ENCODE measurements around the gene MTFP1.

The MTFP1 gene, protein sequence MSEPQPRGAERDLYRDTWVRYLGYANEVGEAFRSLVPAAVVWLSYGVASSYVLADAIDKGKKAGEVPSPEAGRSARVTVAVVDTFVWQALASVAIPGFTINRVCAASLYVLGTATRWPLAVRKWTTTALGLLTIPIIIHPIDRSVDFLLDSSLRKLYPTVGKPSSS

GRCh38 chr22:30425616-30426387 lies at the start of gene MTFP1:
MTFP1 (plus strand) TSS chr22:30425768; CDS start chr22:30425880, 112 bp downstream.
- H3K27ac ChIP-seq = peak within 1 kb of the TSS; percentile 98
- TF ChIP-seq ZFX (IDR thresholded peaks at IDR 0.05; ENCODE audit: borderline replicate concordance) = no peak
- TF ChIP-seq, protein P1, sequence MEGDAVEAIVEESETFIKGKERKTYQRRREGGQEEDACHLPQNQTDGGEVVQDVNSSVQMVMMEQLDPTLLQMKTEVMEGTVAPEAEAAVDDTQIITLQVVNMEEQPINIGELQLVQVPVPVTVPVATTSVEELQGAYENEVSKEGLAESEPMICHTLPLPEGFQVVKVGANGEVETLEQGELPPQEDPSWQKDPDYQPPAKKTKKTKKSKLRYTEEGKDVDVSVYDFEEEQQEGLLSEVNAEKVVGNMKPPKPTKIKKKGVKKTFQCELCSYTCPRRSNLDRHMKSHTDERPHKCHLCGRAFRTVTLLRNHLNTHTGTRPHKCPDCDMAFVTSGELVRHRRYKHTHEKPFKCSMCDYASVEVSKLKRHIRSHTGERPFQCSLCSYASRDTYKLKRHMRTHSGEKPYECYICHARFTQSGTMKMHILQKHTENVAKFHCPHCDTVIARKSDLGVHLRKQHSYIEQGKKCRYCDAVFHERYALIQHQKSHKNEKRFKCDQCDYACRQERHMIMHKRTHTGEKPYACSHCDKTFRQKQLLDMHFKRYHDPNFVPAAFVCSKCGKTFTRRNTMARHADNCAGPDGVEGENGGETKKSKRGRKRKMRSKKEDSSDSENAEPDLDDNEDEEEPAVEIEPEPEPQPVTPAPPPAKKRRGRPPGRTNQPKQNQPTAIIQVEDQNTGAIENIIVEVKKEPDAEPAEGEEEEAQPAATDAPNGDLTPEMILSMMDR (IDR thresholded peaks at IDR 0.05) = no peak

- H3K27ac ChIP-seq = no peak overlapping the region
- TF ChIP-seq, protein P1 (IDR thresholded peaks at IDR 0.05) = no peak
- no peak for TF ChIP-seq ZFX (IDR thresholded peaks at IDR 0.05; ENCODE audit: borderline replicate concordance)
These were observed 45.6 kb upstream of the MTFP1 start for GRCh38 chr22:30380011-30380410.

- no peak overlapping the region for H3K27ac ChIP-seq
- TF ChIP-seq ZFX (IDR thresholded peaks at IDR 0.05; ENCODE audit: borderline replicate concordance) = no peak
- TF ChIP-seq, protein P1 (IDR thresholded peaks at IDR 0.05) = no peak
These were observed 44.3 kb upstream of the MTFP1 start for GRCh38 chr22:30381264-30381663.

DNA sequence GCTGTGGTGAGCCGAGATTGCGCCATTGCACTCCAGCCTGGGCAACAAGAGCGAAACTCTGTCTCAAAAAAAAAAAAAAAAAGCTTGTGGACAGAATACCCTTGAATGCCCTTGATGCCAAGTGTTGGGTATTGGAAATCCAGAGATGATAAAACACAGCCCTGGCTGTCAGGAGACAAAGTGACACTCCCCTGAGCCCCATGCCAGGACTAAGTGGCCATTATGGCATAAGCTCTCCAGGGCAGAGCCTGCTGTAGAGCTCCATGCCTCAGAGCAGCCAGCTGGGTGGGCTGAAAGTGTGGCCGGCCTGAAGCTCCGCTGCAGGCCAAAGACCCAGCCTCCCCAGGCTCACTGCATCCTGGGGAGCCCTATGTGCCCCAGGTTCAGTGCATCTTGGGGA lies 43.2 kb upstream of the MTFP1 start:
- TF ChIP-seq ZFX (IDR thresholded peaks at IDR 0.05; ENCODE audit: borderline replicate concordance) = no peak
- TF ChIP-seq, protein P1 (IDR thresholded peaks at IDR 0.05) = no peak
- H3K27ac ChIP-seq = no peak overlapping the region

- no peak for TF ChIP-seq ZFX (IDR thresholded peaks at IDR 0.05; ENCODE audit: borderline replicate concordance)
- TF ChIP-seq, protein P1 (IDR thresholded peaks at IDR 0.05) = no peak
- H3K27ac ChIP-seq = no peak overlapping the region
These were observed 42.5 kb upstream of the MTFP1 start for GRCh38 chr22:30383061-30383460.

- H3K27ac ChIP-seq = no peak overlapping the region
- no peak for TF ChIP-seq ZFX (IDR thresholded peaks at IDR 0.05; ENCODE audit: borderline replicate concordance)
- TF ChIP-seq, protein P1 (IDR thresholded peaks at IDR 0.05) = no peak
These were observed 39.6 kb upstream of the MTFP1 start for GRCh38 chr22:30385942-30386341.

- peak overlapping the region; percentile 56 for H3K27ac ChIP-seq
- no peak for TF ChIP-seq ZFX (IDR thresholded peaks at IDR 0.05; ENCODE audit: borderline replicate concordance)
- TF ChIP-seq, protein P1 (IDR thresholded peaks at IDR 0.05) = no peak
These were observed 39.0 kb upstream of the MTFP1 start for GRCh38 chr22:30386608-30386959.

Data from 22Rv1 (cell line).